Activated naive CD8-positive, alpha-beta T cell treated with anti-CD3 and anti-CD28 coated beads, Interleukin-2, amount 10 ng/mL, durations not matched to agents 7 days and 5 days (primary cell): ENCODE data around the gene CBLC. TPM values are rescaled to one million over a fixed set of nuclear protein-coding genes. Genes with fewer than 3 reads are reported as not detected.

Experiments used
- ATAC-seq: fragments of 150-1000 bp; cut with Tn5 transposase; one replicate; pipeline ENCODE4 v1.10.0; 2021; ENCODE audit warnings: low read depth, moderate library complexity
- POLR2A ChIA-PET: fragments of 350-600 bp; sonication (Branson Sonifier 250); formaldehyde crosslinking; loops from one replicate; lab custom pipeline; 2021; ENCODE audit warnings: antibody characterized with exemption; lab: Charles Lee
- DNase-seq: peaks from one replicate; pipeline ENCODE4 v3.0.0; 2021
- H3K27ac Mint-ChIP-seq: one replicate; pipeline ENCODE4 v1.8.0; 2022; ENCODE audit warnings: mild to moderate bottlenecking, mixed read lengths
- H3K27me3 Mint-ChIP-seq: one replicate; pipeline ENCODE4 v1.8.0; 2022; ENCODE audit warnings: mild to moderate bottlenecking, moderate library complexity, mixed read lengths
- H3K36me3 Mint-ChIP-seq: one replicate; pipeline ENCODE4 v1.8.0; 2021; ENCODE audit warnings: mild to moderate bottlenecking, mixed read lengths
- H3K4me1 Mint-ChIP-seq: one replicate; pipeline ENCODE4 v1.8.0; 2021; ENCODE audit warnings: mixed read lengths
- H3K4me3 Mint-ChIP-seq: one replicate; pipeline ENCODE4 v1.8.0; 2022; ENCODE audit warnings: mild to moderate bottlenecking, moderate library complexity, mixed read lengths
- H3K9me3 Mint-ChIP-seq: one replicate; pipeline ENCODE4 v1.8.0; 2021; ENCODE audit warnings: mixed read lengths
- total RNA-seq, 2 experiments: library from RNA; stranded (reverse); gene quantifications; one replicate each; pipeline ENCODE4 v1.2.3, GENCODE V29; 2021

Gene CBLC
- total RNA-seq, 2 experiments from 2014 or later: not detected

DNA sequence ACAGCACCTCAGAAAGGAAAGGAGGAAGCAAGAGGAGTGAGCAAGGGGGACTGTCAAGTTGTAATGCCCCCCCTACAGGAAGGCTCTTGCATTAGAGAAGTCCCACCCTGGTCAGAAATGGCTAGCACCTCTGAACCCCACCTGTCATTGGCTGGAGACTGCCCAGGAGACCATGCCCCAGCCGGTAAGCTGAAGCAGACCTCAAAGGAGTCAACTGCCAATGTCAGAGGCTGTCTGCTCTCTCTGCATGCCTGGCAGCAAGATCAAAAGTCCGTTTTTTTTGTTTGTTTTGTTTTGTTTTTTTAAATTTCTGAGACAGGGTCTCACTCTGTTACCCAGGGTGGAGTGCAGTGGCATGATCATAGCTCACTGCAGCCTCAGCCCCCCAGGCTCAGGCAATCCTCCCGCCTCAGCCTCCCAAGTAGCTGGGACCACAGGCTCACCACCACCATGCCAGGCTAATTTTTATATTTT is 37.3 kb upstream of the CBLC start:
- Mint-ChIP-seq H3K27me3 (peaks cover 3% of the 10 kb centered on the region), H3K27ac (no peak overlapping the region), H3K4me1 (peaks cover 8% of the 10 kb centered on the region), H3K9me3 (no peaks in the 10 kb centered on the region), H3K4me3 (no peak overlapping the region), H3K36me3 (no peaks in the 10 kb centered on the region)
- DNase-seq (no peak), ATAC-seq (no peak)
- POLR2A ChIA-PET: no interaction called here

DNA sequence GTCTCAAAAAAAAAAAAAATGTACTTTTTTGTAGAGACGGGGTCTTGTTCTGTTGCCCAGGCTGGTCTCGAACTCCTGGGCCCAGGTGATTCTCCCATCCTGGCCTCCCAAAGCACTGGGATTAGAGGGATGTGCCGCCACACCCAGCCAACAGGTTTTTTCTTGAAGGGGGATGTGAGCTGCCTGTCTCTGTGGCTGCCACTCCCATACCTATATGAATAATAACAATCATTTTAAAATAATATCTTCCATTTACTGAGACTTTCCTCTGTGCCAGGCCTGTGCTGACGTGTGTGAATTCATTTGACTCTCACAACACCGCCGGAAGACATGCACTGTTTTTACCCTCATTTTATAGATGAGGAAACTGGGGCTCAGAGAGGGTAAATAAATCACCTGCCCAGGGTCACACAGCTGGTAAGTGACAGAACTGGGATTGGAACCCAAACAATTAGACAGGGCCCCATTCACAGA is 36.4 kb upstream of the CBLC start:
- no peak for ATAC-seq
- H3K4me3 Mint-ChIP-seq: no peak overlapping the region
- peaks cover 8% of the 10 kb centered on the region for H3K27me3 Mint-ChIP-seq
- H3K27ac Mint-ChIP-seq: no peak overlapping the region
- POLR2A ChIA-PET: no interaction called here
- no peaks in the 10 kb centered on the region for H3K36me3 Mint-ChIP-seq
- DNase-seq: no peak
- peaks cover 12% of the 10 kb centered on the region for H3K4me1 Mint-ChIP-seq
- H3K9me3 Mint-ChIP-seq: no peaks in the 10 kb centered on the region

DNA sequence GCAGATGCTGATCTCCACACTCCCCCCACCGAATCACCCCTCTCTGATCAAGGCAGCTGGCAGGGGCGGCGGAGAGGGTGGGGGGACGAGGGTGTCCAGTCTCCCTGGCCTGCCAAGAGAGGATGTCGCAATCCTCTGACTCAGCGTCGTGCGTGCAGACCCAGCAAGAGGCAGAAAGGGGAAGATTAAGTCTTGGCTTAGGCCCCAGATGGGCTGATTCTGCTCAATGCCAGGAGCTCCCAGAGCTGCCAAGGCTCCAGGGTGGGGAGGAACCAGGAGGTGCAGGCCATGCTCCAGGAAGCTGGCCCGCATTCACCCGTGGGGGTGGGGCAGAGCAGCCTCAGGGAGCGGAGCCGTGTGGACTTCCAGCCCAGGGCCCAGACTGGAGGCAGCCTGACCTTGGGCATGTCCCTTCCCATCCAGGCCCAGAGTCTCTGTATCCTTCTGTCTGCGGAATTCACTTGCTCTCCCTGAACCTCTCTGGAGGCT is 35.8 kb upstream of the CBLC start:
- H3K4me1 Mint-ChIP-seq: peaks cover 16% of the 10 kb centered on the region
- no peak overlapping the region for H3K27ac Mint-ChIP-seq
- peaks cover 8% of the 10 kb centered on the region for H3K27me3 Mint-ChIP-seq
- H3K36me3 Mint-ChIP-seq: no peaks in the 10 kb centered on the region
- H3K4me3 Mint-ChIP-seq: no peak overlapping the region
- POLR2A ChIA-PET: interaction anchor here (1.1 to 1.4 kb wide), 2 partner anchors 12 to 29 kb away, joined by 3 to 4 read pairs; no protein-coding TSS in a partner anchor
- no peak for ATAC-seq
- no peaks in the 10 kb centered on the region for H3K9me3 Mint-ChIP-seq
- DNase-seq: no peak

DNA sequence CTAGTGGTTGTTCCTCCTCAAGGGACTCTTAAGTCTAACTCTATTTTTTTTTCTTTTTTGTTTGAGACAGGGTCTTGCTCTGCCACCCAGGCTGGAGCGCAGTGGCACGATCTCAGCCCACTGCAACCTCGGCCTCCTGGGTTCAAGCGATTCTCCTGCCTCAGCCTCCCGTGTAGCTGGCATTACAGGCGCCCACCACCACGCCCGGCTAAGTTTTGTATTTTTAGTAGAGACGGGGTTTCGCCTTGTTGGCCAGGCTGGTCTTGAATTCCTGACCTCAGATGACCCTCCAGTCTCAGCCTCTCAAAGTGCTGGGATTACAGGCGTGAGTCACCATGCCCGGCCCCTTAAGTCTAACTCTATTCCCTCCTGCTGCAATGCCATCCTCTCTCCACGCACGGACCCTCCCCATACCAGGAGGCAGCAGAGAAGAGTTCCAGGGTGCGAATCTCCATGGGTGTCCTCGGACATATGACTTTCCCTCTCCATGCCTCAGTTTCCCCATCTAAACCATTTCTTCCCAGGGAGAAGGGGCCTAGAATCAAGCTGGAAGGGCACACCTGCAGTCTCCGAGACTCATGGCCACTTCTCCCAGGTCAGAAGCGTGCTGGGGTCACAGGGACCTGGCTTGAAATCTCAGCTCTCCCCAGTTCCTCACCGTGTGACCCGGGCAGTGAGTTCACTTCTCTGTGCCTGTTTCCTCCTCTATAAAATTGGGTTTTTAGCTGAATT is 35.2 kb upstream of the CBLC start:
- Mint-ChIP-seq H3K27ac (no peak overlapping the region), H3K27me3 (peaks cover 8% of the 10 kb centered on the region), H3K9me3 (no peaks in the 10 kb centered on the region), H3K4me1 (peaks cover 13% of the 10 kb centered on the region), H3K4me3 (no peak overlapping the region), H3K36me3 (no peaks in the 10 kb centered on the region)
- ATAC-seq (no peak), DNase-seq (no peak)
- POLR2A ChIA-PET: interaction anchor here (1.1 to 1.4 kb wide), 2 partner anchors 12 to 28 kb away, joined by 3 to 4 read pairs; no protein-coding TSS in a partner anchor

DNA sequence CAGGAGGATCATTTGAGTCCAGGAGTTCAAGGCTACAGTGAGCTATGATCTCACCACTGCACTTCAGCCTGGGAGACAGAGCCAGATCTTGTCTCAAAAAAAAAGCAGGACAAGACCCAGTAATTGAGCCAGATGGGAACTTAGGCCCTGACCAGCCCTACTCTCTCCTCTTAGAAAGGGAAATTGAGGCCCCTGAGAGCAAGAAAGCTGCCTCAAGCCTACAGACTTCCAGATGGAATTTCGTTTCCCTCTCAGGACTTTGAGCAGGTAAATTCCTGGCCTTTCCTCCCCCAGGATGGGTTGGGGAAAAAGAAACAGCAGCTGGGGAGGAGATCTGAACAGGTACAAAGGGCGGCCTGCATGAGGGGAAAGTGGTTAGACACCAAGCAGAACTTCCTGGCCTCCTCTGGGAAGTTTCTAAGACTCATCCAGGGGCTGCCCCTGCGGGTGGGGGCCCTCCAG is 32.8 kb upstream of the CBLC start:
- Mint-ChIP-seq H3K4me3 (no peak overlapping the region), H3K9me3 (no peaks in the 10 kb centered on the region), H3K36me3 (peaks cover 5% of the 10 kb centered on the region), H3K27me3 (peaks cover 6% of the 10 kb centered on the region), H3K27ac (no peak overlapping the region), H3K4me1 (peaks cover 22% of the 10 kb centered on the region)
- no peak for DNase-seq
- POLR2A ChIA-PET: interaction anchor here (0.5 to 2.1 kb wide), 4 partner anchors 9 to 26 kb away, joined by 3 to 6 read pairs (median 4); no protein-coding TSS in a partner anchor
- no peak for ATAC-seq

DNA sequence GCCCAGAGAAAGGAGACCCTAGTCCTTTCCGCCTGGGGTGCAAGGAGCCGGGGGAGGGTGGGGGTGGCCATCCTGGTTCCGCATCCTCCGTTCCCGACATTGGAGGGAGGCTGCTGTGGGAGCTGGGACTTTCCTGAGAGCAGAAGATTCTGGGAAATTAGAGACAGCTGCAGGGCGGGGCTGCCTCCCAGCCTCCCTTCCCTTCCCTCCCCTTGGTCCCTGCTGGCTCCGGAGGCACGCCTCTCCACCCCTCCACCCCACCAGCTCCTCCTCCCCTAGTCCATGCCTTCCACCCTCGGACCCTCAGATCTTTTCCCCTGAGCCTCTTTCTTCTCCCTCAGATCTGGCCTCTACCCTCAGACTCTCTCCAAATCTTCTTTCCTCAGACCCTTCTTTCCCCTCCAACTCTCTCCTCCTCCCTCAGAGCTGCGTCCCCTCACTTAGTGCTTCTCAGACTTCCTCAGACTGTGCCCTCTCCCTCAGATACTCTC is 32.3 kb upstream of the CBLC start:
- no peak for DNase-seq
- Mint-ChIP-seq H3K9me3 (no peaks in the 10 kb centered on the region), H3K4me3 (no peak overlapping the region), H3K27ac (peak overlapping the region; percentile 30), H3K36me3 (peaks cover 6% of the 10 kb centered on the region), H3K27me3 (peaks cover 6% of the 10 kb centered on the region), H3K4me1 (peaks cover 22% of the 10 kb centered on the region)
- POLR2A ChIA-PET: interaction anchor here (0.5 to 2.1 kb wide), 3 partner anchors 16 to 25 kb away, joined by 3 to 6 read pairs (median 4); no protein-coding TSS in a partner anchor
- ATAC-seq: no peak

DNA sequence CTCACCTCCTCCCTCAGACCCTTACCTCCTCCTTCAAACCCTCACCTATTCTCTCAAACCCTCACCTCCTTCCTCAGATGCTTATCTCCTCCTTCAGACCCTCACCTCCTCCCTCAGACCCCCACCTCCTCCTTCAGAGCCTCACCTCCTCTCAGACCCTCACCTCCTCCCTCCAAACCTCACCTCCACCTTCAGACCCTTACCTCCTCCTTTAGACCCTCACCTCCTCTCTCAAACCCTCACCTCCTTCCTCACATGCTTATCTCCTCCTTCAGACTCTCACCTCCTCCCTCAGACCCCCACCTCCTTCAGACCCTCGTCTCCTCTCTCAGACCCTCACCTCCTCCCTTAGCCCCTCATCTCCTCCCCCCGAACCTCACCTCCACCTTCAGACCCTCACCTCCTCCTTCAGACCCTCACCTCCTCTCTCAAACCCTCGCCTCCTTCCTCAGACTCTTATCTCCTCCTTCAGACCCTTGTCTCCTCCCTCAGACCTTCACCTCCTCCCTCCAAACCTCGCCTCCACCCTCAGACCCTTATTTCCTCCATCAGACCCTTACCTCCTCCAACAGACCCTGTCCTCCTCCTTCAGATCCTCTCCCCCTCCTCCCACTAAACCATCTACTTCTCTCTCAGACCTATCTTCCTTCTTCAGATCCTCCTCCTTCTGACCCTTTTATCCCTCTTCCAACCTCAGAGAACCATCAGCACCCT is 31.6 kb upstream of the CBLC start:
- peak overlapping the region; percentile 25 for H3K4me3 Mint-ChIP-seq
- POLR2A ChIA-PET: no interaction called here
- no peaks in the 10 kb centered on the region for H3K9me3 Mint-ChIP-seq
- H3K27ac Mint-ChIP-seq: peak overlapping the region; percentile 59
- peaks cover 29% of the 10 kb centered on the region for H3K4me1 Mint-ChIP-seq
- peaks cover 6% of the 10 kb centered on the region for H3K27me3 Mint-ChIP-seq
- DNase-seq (no peak), ATAC-seq (no peak)
- H3K36me3 Mint-ChIP-seq: peaks cover 9% of the 10 kb centered on the region

DNA sequence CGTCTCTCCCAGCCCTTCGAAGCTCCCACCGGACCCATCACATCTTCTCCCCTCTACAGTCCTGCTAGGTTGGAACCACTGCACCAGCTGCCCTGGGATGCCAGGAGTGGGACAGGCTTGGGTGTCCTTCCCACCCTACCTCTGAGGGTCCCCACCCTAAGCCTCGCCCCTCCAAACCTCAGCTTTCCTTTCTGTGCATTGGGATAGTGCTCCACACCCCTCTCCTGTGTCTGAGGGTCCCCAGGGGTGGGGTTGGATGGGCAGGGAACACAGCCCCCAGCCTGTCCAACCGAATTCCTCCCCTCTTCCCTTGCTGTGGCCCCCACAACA is 31.1 kb upstream of the CBLC start:
- Mint-ChIP-seq H3K36me3 (peaks cover 14% of the 10 kb centered on the region), H3K4me3 (peak overlapping the region; percentile 25), H3K4me1 (peaks cover 34% of the 10 kb centered on the region), H3K9me3 (no peaks in the 10 kb centered on the region), H3K27me3 (peaks cover 6% of the 10 kb centered on the region), H3K27ac (peak overlapping the region; percentile 59)
- ATAC-seq: no peak
- DNase-seq: no peak
- POLR2A ChIA-PET: no interaction called here

DNA sequence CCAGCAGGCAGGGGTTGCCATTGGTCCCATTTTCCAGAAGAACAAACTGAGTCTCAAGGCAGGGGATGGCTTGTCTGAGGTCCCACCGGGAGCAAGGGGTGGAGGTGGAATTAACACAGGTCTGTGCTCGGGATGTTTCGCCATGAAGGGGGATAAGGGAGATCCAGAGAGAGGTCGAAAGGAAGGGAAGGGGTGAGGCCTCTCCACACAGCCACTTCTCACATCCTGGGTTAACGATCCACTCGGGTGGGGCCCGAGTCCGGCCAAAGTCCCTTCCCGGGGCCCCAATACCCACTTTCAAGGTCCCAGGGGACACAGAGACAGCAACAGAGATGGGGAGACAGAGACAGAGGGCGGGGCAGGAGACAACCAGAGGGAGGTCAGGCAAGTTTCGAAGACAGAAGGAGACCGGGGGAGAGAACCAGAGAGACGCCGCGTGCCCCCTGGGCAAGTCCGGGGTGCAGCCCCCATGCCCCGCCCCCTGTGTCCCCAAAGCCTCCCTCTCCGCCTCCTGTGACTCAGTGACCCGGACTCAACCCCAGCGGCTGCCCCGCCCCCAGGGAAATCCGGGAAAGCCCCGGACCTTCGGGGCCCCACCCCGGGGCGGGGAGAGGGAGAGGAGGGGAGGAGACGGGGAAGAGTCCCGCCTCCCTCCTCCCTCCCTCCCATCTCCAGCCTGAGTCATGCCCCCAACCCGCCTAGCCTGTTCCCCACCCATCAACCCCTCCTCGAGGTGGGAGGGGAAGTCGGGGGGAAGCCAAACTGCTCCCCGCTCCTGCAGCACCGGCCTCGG is 30.5 kb upstream of the CBLC start:
- Mint-ChIP-seq H3K4me3 (peak overlapping the region; percentile 89), H3K9me3 (no peaks in the 10 kb centered on the region), H3K27me3 (peaks cover 6% of the 10 kb centered on the region), H3K4me1 (peaks cover 38% of the 10 kb centered on the region), H3K27ac (peak overlapping the region; percentile 95), H3K36me3 (peaks cover 19% of the 10 kb centered on the region)
- DNase-seq: peak; percentile 91
- POLR2A ChIA-PET: no interaction called here
- ATAC-seq: peak; percentile 72

DNA sequence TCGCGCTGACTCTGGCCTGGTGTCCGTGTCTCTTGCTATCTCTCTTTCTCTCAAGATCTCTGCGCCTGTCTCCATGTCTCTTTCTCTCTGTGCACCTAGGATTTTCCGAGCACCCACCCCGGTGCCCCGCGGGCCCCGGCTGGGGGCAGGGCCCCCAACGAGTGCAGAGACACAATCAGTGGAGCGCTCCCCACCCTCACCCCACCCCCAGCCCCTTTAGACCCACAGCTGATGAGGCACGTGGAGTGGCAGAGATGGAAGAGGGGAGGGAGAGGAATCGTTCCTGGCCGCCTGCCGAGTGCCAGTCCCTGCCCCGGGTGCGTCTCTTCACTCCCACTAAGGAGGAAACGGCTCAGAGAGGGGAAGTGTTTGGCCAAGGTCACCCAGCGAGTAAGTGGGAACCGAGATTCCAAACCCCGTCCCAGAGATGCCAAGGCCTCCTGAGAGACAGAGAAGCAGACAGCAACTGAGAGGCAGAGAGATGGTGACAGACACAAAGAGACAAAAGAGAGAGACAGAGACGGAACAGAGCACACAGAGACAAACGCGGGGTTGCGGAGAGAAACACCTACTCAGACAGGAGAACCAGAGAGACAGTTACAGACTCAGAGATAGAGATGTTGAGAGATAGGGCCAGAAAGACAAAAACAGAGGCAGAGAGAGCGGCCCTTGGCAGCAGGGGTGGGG is 29.8 kb upstream of the CBLC start:
- POLR2A ChIA-PET: no interaction called here

DNA sequence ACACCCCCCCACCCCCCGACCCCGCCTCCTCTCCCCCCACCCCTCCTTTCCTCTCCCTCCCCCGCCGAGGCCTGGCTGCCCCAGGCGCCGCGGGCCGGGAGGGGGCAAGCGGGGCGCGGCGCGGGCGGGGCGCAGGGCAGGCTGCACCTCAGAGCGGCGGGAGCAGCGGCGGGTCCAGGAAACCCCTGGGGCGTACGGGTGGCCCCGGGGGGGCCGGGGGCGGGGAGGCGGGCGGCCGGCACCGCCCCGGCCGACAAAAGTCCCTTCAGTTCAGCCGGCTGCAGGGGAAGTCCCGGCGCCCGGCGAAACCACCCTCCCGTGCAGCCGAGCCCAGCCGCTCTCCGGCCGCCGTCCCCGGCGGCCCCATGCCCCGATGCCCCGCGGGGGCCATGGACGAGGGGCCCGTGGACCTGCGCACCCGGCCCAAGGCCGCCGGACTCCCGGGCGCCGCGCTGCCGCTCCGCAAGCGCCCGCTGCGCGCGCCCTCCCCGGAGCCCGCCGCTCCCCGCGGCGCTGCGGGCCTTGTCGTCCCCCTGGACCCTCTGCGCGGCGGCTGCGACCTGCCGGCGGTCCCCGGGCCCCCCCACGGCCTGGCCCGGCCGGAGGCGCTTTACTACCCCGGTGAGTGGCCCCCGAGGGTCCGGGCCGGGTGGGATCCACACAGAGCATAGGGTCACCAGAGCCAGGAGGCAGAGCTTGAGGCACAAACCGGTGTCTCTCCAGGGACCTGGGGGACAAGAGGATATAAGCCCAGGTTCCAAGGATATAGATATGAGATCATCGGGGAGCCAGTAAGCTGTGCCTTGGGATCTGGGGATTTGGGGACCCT is 29.1 kb upstream of the CBLC start, which contains the start of gene BCL3:
Gene BCL3 (plus strand): TSS at position 283 of the 829 bp plus-strand sequence. CDS start 83 bp downstream, at position 366.
- peaks cover 27% of the 10 kb centered on the region for H3K36me3 Mint-ChIP-seq
- ATAC-seq: peak; percentile 49
- DNase-seq: peak; percentile 83
- peak within 1 kb of the TSS; percentile 89 for H3K4me3 Mint-ChIP-seq
- H3K9me3 Mint-ChIP-seq: no peaks in the 10 kb centered on the region
- H3K27me3 Mint-ChIP-seq: peaks cover 6% of the 10 kb centered on the region
- peaks cover 50% of the 10 kb centered on the region for H3K4me1 Mint-ChIP-seq
- peak within 1 kb of the TSS; percentile 95 for H3K27ac Mint-ChIP-seq
- POLR2A ChIA-PET: interaction anchor here (0.8 to 1.5 kb wide), 3 partner anchors 12 to 25 kb away, joined by 3 to 12 read pairs (median 3); no protein-coding TSS in a partner anchor

More for the DNA sequence above, 29.8 kb upstream of the CBLC start:
- DNase-seq: no peak
- peaks cover 46% of the 10 kb centered on the region for H3K4me1 Mint-ChIP-seq
- H3K9me3 Mint-ChIP-seq: no peaks in the 10 kb centered on the region
- peak; percentile 44 for ATAC-seq
- peak overlapping the region; percentile 89 for H3K4me3 Mint-ChIP-seq
- peaks cover 26% of the 10 kb centered on the region for H3K36me3 Mint-ChIP-seq
- peak overlapping the region; percentile 95 for H3K27ac Mint-ChIP-seq
- H3K27me3 Mint-ChIP-seq: peaks cover 6% of the 10 kb centered on the region
